ENCODE measurements around the gene TMEM203. TPM values are rescaled to one million over a fixed set of nuclear protein-coding genes. Genes with fewer than 3 reads are reported as not detected.

TMEM203 gene
- total and polyA plus RNA-seq, 2 experiments from 2014 or later = 32.7 to 53.4 TPM

- Mint-ChIP-seq H3K27ac (peak within 1 kb of the TSS; percentile 28; the same call in 1 of the 2 replicates), H3K9me3 (no peaks in the 10 kb centered on the region), H3K36me3 (ENCODE audit: low read depth) (peaks cover 19% of the 10 kb centered on the region; the same call in 2 of the 3 replicates), H3K27me3 (ENCODE audit: insufficient read depth, low read depth, poor library complexity) (peaks cover 21% of the 10 kb centered on the region), H3K4me1 (peaks cover 11% of the 10 kb centered on the region), H3K4me3 (peak within 1 kb of the TSS; percentile 89)
- Histone ChIP-seq H3K4me2 (peak within 1 kb of the TSS; percentile 98), H3K9me2 (ENCODE audit: insufficient read depth) (no peaks in the 10 kb centered on the region), H3K4me1 (ENCODE audit: insufficient read depth) (peaks cover 13% of the 10 kb centered on the region; the same call in 1 of the 2 replicates), H2AFZ (peak within 1 kb of the TSS; percentile 94), H3K27ac (ENCODE audit: low read depth) (no peak within 1 kb of the TSS), H3K36me3 (ENCODE audit: insufficient read depth) (peaks cover 9% of the 10 kb centered on the region), H3K79me2 (replicated peaks; ENCODE audit: insufficient read depth) (peaks cover 24% of the 10 kb centered on the region), H4K20me1 (replicated peaks; ENCODE audit: insufficient read depth) (no peaks in the 10 kb centered on the region; the same call in 1 of the 2 replicates), H3F3A (replicated peaks; ENCODE audit: low read depth) (peaks cover 12% of the 10 kb centered on the region), H3K27me3 (ENCODE audit: insufficient read depth) (peaks cover 4% of the 10 kb centered on the region; the same call in 1 of the 2 replicates), H3K4me3 (peak within 1 kb of the TSS; percentile 96)
- peak; percentile 65 for ATAC-seq
- no peak for TF ChIP-seq EZH2 (IDR thresholded peaks at IDR 0.05; ENCODE audit: low read depth, unreplicated experiment)
- peak; percentile 37; the same call in 1 of the 2 replicates for TF ChIP-seq CREB1 (CRISPR knock-in tag; IDR thresholded peaks at IDR 0.05; ENCODE audit: low read depth)
- no peak for TF ChIP-seq EZH2phosphoT487 (IDR thresholded peaks at IDR 0.05; ENCODE audit: unreplicated experiment)
- TF ChIP-seq ETS1 (IDR thresholded peaks at IDR 0.05) = no peak
- peak; percentile 95 for TF ChIP-seq POLR2AphosphoS5 (IDR thresholded peaks at IDR 0.05; ENCODE audit: low read depth)
- TF ChIP-seq REST (IDR thresholded peaks at IDR 0.05; ENCODE audit: unreplicated experiment) = no peak
- TF ChIP-seq JUNB (IDR thresholded peaks at IDR 0.05; ENCODE audit: unreplicated experiment) = no peak
- TF ChIP-seq ZNF114 (CRISPR knock-in tag; IDR thresholded peaks at IDR 0.05) = no peak
- TF ChIP-seq NANOG (IDR thresholded peaks at IDR 0.05; ENCODE audit: borderline replicate concordance) = no peak
- TF ChIP-seq, protein P1, sequence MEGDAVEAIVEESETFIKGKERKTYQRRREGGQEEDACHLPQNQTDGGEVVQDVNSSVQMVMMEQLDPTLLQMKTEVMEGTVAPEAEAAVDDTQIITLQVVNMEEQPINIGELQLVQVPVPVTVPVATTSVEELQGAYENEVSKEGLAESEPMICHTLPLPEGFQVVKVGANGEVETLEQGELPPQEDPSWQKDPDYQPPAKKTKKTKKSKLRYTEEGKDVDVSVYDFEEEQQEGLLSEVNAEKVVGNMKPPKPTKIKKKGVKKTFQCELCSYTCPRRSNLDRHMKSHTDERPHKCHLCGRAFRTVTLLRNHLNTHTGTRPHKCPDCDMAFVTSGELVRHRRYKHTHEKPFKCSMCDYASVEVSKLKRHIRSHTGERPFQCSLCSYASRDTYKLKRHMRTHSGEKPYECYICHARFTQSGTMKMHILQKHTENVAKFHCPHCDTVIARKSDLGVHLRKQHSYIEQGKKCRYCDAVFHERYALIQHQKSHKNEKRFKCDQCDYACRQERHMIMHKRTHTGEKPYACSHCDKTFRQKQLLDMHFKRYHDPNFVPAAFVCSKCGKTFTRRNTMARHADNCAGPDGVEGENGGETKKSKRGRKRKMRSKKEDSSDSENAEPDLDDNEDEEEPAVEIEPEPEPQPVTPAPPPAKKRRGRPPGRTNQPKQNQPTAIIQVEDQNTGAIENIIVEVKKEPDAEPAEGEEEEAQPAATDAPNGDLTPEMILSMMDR (conservative IDR thresholded peaks at IDR 0.05; ENCODE audit: low read depth in 2 of 2) = no peak; a peak in 1 of 4 replicates
- no peak for TF ChIP-seq STAT1 (IDR thresholded peaks at IDR 0.05; ENCODE audit: unreplicated experiment)
- no peak for TF ChIP-seq ZNF331 (CRISPR knock-in tag; IDR thresholded peaks at IDR 0.05; ENCODE audit: low read depth)
- TF ChIP-seq ZNF462 (CRISPR knock-in tag; IDR thresholded peaks at IDR 0.05) = no peak
- peak; percentile 88 for DNase-seq (ENCODE audit: low spot score)
Observed at GRCh38 chr9:137254624-137255447, 49.4 kb upstream of the TMEM203 start, which contains the start of gene NELFB. TSS of gene NELFB (plus strand) at chr9:137255327.
